ENCODE measurements around the gene LTB. TPM values are rescaled to one million over a fixed set of nuclear protein-coding genes. Genes with fewer than 3 reads are reported as not detected.

LTB gene
- total RNA-seq, 6 experiments from 2014 or later, result 0.38 TPM; not detected in 5

DNA sequence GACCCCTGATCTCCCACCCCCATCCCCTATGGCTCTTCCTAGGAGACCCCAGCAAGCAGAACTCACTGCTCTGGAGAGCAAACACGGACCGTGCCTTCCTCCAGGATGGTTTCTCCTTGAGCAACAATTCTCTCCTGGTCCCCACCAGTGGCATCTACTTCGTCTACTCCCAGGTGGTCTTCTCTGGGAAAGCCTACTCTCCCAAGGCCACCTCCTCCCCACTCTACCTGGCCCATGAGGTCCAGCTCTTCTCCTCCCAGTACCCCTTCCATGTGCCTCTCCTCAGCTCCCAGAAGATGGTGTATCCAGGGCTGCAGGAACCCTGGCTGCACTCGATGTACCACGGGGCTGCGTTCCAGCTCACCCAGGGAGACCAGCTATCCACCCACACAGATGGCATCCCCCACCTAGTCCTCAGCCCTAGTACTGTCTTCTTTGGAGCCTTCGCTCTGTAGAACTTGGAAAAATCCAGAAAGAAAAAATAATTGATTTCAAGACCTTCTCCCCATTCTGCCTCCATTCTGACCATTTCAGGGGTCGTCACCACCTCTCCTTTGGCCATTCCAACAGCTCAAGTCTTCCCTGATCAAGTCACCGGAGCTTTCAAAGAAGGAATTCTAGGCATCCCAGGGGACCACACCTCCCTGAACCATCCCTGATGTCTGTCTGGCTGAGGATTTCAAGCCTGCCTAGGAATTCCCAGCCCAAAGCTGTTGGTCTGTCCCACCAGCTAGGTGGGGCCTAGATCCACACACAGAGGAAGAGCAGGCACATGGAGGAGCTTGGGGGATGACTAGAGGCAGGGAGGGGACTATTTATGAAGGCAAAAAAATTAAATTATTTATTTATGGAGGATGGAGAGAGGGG, 8.8 kb downstream of the LTB start:
- DNase-seq, result no peak
- H3K4me1 Mint-ChIP-seq (ENCODE audit: low read depth), result peaks cover 27% of the 10 kb centered on the region
- no peaks in the 10 kb centered on the region for H3K9me3 Mint-ChIP-seq
- no peaks in the 10 kb centered on the region for H3K36me3 Mint-ChIP-seq (ENCODE audit: low read depth)
- peaks cover 11% of the 10 kb centered on the region for H3K27me3 Mint-ChIP-seq (ENCODE audit: insufficient read depth)
- H3K4me3 Mint-ChIP-seq, result no peak overlapping the region
- TF ChIP-seq, protein P1, sequence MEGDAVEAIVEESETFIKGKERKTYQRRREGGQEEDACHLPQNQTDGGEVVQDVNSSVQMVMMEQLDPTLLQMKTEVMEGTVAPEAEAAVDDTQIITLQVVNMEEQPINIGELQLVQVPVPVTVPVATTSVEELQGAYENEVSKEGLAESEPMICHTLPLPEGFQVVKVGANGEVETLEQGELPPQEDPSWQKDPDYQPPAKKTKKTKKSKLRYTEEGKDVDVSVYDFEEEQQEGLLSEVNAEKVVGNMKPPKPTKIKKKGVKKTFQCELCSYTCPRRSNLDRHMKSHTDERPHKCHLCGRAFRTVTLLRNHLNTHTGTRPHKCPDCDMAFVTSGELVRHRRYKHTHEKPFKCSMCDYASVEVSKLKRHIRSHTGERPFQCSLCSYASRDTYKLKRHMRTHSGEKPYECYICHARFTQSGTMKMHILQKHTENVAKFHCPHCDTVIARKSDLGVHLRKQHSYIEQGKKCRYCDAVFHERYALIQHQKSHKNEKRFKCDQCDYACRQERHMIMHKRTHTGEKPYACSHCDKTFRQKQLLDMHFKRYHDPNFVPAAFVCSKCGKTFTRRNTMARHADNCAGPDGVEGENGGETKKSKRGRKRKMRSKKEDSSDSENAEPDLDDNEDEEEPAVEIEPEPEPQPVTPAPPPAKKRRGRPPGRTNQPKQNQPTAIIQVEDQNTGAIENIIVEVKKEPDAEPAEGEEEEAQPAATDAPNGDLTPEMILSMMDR (IDR thresholded peaks at IDR 0.05), result no peak
- H3K27ac Mint-ChIP-seq, result no peak overlapping the region

DNA sequence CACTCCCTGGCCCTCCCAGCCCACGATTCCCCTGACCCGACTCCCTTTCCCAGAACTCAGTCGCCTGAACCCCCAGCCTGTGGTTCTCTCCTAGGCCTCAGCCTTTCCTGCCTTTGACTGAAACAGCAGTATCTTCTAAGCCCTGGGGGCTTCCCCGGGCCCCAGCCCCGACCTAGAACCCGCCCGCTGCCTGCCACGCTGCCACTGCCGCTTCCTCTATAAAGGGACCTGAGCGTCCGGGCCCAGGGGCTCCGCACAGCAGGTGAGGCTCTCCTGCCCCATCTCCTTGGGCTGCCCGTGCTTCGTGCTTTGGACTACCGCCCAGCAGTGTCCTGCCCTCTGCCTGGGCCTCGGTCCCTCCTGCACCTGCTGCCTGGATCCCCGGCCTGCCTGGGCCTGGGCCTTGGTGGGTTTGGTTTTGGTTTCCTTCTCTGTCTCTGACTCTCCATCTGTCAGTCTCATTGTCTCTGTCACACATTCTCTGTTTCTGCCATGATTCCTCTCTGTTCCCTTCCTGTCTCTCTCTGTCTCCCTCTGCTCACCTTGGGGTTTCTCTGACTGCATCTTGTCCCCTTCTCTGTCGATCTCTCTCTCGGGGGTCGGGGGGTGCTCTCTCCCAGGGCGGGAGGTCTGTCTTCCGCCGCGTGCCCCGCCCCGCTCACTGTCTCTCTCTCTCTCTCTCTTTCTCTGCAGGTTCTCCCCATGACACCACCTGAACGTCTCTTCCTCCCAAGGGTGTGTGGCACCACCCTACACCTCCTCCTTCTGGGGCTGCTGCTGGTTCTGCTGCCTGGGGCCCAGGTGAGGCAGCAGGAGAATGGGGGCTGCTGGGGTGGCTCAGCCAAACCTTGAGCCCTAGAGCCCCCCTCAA, 9.9 kb downstream of the LTB start, which contains the start of gene LTA:
TSS of gene LTA (plus strand) at position 249 of the 871 bp plus-strand sequence. CDS start at position 703, 454 bp downstream.
- H3K27ac Mint-ChIP-seq, result no peak within 1 kb of the TSS

DNA sequence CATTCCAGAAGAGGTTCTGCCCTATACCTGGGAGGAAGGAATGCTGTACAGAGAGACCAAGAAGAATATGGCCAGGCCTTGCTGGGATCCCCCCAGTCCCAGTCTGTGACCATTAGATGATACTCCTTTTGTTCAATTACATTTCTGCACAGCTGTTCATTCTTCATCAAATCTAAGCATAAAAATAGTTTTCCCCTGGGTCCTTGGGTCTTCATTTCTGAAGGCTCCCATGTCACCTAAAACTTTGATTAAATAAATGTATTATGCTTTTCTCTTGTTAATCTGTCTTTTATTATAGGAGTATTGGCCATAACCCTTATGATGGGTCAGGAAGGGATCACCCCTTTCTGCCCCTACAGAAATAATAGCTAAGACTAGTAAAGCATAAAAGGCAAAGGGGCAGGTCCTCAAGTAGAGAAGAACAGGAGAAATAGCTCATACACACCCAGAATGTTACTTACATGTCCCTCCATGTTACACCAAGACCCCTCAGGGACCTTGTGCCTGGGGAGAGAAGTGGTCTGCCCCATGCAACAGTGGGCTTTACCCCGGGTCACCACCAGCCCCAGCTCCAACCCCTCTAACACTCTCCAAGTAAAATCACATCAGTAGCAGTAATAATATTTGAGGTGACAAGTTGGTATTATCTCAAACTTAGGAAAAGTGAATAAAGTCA, 12.2 kb downstream of the LTB start:
- Mint-ChIP-seq H3K9me3 (no peaks in the 10 kb centered on the region), H3K27me3 (ENCODE audit: insufficient read depth) (peaks cover 8% of the 10 kb centered on the region), H3K4me1 (ENCODE audit: low read depth) (peaks cover 13% of the 10 kb centered on the region; the same call in 1 of the 2 replicates), H3K27ac (no peak overlapping the region), H3K36me3 (ENCODE audit: low read depth) (no peaks in the 10 kb centered on the region), H3K4me3 (no peak overlapping the region)
- TF ChIP-seq, protein P1 (IDR thresholded peaks at IDR 0.05), result no peak
- DNase-seq, result no peak

More for the DNA sequence above, 9.9 kb downstream of the LTB start, which contains the start of gene LTA:
- DNase-seq, result no peak
- TF ChIP-seq, protein P1 (IDR thresholded peaks at IDR 0.05), result no peak
- Mint-ChIP-seq H3K4me3 (no peak within 1 kb of the TSS), H3K27me3 (ENCODE audit: insufficient read depth) (peaks cover 11% of the 10 kb centered on the region), H3K36me3 (ENCODE audit: low read depth) (no peaks in the 10 kb centered on the region), H3K9me3 (no peaks in the 10 kb centered on the region), H3K4me1 (ENCODE audit: low read depth) (peaks cover 27% of the 10 kb centered on the region)

DNA sequence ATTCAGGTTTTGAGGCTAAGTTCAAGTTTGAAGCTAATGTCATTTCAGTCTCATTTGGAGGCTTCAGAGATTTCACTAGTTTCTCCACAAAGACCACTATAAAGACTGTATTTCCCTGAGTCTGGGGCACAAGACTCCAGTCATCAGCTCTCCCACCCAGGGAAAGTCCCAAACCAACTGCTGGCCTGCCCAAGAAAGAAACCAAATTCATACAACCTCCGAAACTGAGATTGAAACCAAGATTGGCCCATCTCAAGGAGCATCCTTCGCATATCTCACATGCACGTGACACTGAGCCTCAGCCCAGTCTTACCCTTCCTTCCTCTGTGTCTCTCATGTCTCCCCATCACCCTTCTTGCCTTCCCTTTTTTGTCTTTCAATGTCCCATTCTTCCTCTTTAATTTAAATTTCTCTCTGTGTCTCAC, 13.7 kb downstream of the LTB start:
- Mint-ChIP-seq H3K27ac (no peak overlapping the region), H3K9me3 (no peaks in the 10 kb centered on the region), H3K36me3 (ENCODE audit: low read depth) (no peaks in the 10 kb centered on the region), H3K4me1 (ENCODE audit: low read depth) (peaks cover 9% of the 10 kb centered on the region), H3K4me3 (no peak overlapping the region), H3K27me3 (ENCODE audit: insufficient read depth) (peaks cover 8% of the 10 kb centered on the region)
- TF ChIP-seq, protein P1 (IDR thresholded peaks at IDR 0.05), result no peak
- no peak for DNase-seq
